Activated T-cell treated with anti-CD3 and anti-CD28 coated beads, Interleukin-2, amount 50 U/mL, for 24 hours (primary cell): ENCODE measurements around the gene PRKCE.
"Not testable (repeated sequence)": the region's sequence is repeated elsewhere in the genome, so short reads cannot be mapped to it uniquely, and the experiment has no call there.

Experiments used
- DNase-seq: peaks from one replicate; pipeline ENCODE4 v3.0.0-alpha.2; 2020
- H3K27ac Mint-ChIP-seq: 2 replicates; pipeline ENCODE4 v1.8.0; 2020; ENCODE audit warnings: mild to moderate bottlenecking, mixed read lengths
- H3K27me3 Mint-ChIP-seq: 2 replicates; pipeline ENCODE4 v1.8.0; 2020; ENCODE audit warnings: mixed read lengths
- H3K36me3 Mint-ChIP-seq: 2 replicates; pipeline ENCODE4 v1.8.0; 2020; ENCODE audit warnings: low read depth, mixed read lengths
- H3K4me1 Mint-ChIP-seq: 2 replicates; pipeline ENCODE4 v1.8.0; 2020; ENCODE audit warnings: low read depth, mixed read lengths
- H3K4me3 Mint-ChIP-seq: 2 replicates; pipeline ENCODE4 v1.8.0; 2020; ENCODE audit warnings: mild to moderate bottlenecking, moderate library complexity, mixed read lengths
- H3K9me3 Mint-ChIP-seq: 2 replicates; pipeline ENCODE4 v1.8.0; 2020; ENCODE audit warnings: mixed read lengths

PRKCE gene

DNA sequence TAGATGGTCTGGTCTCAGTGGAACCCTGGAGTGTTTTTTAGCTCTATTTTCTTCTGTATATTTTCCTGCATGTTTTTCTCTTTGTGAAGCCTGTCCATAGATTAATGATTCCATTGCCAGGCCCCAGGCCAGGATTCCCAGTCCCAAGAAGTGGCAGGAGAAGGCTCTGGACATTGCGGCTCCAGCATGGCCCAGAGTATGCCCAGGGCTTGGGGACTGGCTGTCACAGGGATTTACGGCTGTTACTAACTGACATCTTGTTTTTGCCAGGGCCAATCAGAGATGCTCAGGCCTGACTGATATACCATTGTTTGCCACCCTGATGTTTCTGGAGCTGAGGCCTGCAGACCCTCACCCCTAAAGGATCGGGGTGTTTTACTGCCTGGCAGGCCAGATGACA lies 59.0 kb downstream of the PRKCE start:
- Mint-ChIP-seq H3K4me3 (no peak overlapping the region), H3K27me3 (no peaks in the 10 kb centered on the region), H3K9me3 (peaks cover 5% of the 10 kb centered on the region), H3K4me1 (no peaks in the 10 kb centered on the region), H3K36me3 (peaks cover 19% of the 10 kb centered on the region), H3K27ac (no peak overlapping the region)
- DNase-seq = no peak

GRCh38 chr2:45711224-45711623 lies 59.7 kb downstream of the PRKCE start:
- H3K9me3 Mint-ChIP-seq = peaks cover 5% of the 10 kb centered on the region
- no peak overlapping the region for H3K4me3 Mint-ChIP-seq
- H3K36me3 Mint-ChIP-seq = peaks cover 19% of the 10 kb centered on the region
- no peaks in the 10 kb centered on the region for H3K4me1 Mint-ChIP-seq
- no peak overlapping the region for H3K27ac Mint-ChIP-seq
- DNase-seq = no peak
- H3K27me3 Mint-ChIP-seq = no peaks in the 10 kb centered on the region

GRCh38 chr2:45712570-45712969 lies 61.1 kb downstream of the PRKCE start:
- peaks cover 5% of the 10 kb centered on the region for H3K9me3 Mint-ChIP-seq
- no peak overlapping the region for H3K27ac Mint-ChIP-seq
- peaks cover 15% of the 10 kb centered on the region for H3K36me3 Mint-ChIP-seq
- no peak for DNase-seq
- no peaks in the 10 kb centered on the region for H3K4me1 Mint-ChIP-seq
- H3K4me3 Mint-ChIP-seq = no peak overlapping the region
- no peaks in the 10 kb centered on the region for H3K27me3 Mint-ChIP-seq

DNA sequence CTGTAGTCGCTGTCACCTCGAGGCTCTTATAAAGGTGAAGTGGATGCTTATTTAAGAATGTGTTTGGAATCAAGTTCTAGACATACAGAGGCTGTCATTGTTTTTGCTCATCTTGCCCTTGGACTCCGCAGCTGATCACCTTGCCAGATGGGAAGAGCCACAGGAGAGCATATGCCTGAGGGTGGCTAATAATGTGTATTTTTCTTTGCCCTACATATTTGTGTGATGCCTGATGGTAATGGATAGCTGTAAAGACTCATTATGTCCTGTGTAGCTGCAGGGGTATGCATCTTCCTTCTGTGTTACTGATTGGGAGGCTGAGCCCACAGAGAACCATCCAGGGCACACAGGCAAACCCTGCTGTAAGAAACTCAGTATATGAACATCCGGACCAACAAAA lies 61.7 kb downstream of the PRKCE start:
- peaks cover 5% of the 10 kb centered on the region for H3K9me3 Mint-ChIP-seq
- H3K36me3 Mint-ChIP-seq = peaks cover 9% of the 10 kb centered on the region
- no peak overlapping the region for H3K4me3 Mint-ChIP-seq
- DNase-seq = no peak
- no peaks in the 10 kb centered on the region for H3K27me3 Mint-ChIP-seq
- no peaks in the 10 kb centered on the region for H3K4me1 Mint-ChIP-seq
- H3K27ac Mint-ChIP-seq = no peak overlapping the region

DNA sequence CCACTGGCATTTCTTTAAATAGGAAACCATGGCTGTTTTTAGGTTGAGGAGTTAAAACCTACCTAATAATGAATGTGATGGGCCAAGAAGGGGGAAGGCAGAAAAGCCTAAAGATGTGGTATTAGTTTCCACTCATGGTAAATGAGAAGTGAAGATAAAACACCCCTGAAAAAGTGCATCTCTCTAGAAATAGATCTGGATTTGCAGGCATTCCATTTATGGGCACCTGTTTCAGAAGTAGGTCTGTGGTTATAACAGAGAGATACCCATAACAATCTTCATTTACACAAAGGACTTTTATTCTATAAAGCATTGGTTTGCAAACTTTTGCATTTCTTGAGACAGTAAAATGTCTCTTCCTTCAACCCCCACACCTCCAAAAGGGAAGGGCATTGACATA lies 62.1 kb downstream of the PRKCE start:
- Mint-ChIP-seq H3K4me3 (no peak overlapping the region), H3K36me3 (peaks cover 4% of the 10 kb centered on the region), H3K4me1 (no peaks in the 10 kb centered on the region), H3K27me3 (no peaks in the 10 kb centered on the region), H3K9me3 (peaks cover 2% of the 10 kb centered on the region), H3K27ac (no peak overlapping the region)
- DNase-seq = no peak

- no peak for DNase-seq
- Mint-ChIP-seq H3K27ac (no peak overlapping the region), H3K9me3 (no peaks in the 10 kb centered on the region), H3K27me3 (no peaks in the 10 kb centered on the region), H3K36me3 (no peaks in the 10 kb centered on the region), H3K4me1 (no peaks in the 10 kb centered on the region), H3K4me3 (no peak overlapping the region)
Measured at GRCh38 chr2:45714679-45715078, 63.2 kb downstream of the PRKCE start.

- Mint-ChIP-seq H3K27ac (no peak overlapping the region), H3K36me3 (no peaks in the 10 kb centered on the region), H3K4me1 (no peaks in the 10 kb centered on the region), H3K4me3 (no peak overlapping the region), H3K9me3 (no peaks in the 10 kb centered on the region), H3K27me3 (no peaks in the 10 kb centered on the region)
- no peak for DNase-seq
Measured at GRCh38 chr2:45715601-45716379, 64.3 kb downstream of the PRKCE start.

DNA sequence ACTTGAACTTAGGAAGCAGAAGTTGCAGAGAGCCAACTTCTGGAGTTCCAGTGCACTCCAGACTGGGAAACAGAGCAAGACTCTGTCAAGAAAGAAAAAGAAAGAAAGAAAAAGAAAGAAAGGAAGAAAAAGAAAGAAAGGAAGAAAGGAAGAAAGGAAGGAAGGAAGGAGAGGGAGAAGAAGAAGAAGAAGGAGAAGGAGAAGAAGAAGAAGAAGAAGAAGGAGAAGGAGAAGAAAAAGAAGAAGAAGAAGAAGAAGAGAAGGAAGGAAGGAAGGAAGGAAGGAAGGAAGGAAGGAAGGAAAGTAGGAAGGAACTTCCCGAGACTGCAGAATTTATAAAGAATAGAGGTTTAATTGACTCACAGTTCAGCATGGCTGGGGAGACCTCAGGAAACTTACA lies 65.0 kb downstream of the PRKCE start:
- not testable (repeated sequence) for H3K4me1 Mint-ChIP-seq, H3K4me3 Mint-ChIP-seq, H3K36me3 Mint-ChIP-seq, H3K27me3 Mint-ChIP-seq, H3K9me3 Mint-ChIP-seq, DNase-seq, H3K27ac Mint-ChIP-seq

- Mint-ChIP-seq H3K9me3 (no peaks in the 10 kb centered on the region), H3K27ac (no peak overlapping the region), H3K4me3 (no peak overlapping the region), H3K4me1 (no peaks in the 10 kb centered on the region), H3K27me3 (no peaks in the 10 kb centered on the region), H3K36me3 (no peaks in the 10 kb centered on the region)
- no peak for DNase-seq
Measured at GRCh38 chr2:45716915-45717314, 65.4 kb downstream of the PRKCE start.

- Mint-ChIP-seq H3K9me3 (no peaks in the 10 kb centered on the region), H3K27me3 (no peaks in the 10 kb centered on the region), H3K27ac (no peak overlapping the region), H3K4me3 (no peak overlapping the region), H3K36me3 (no peaks in the 10 kb centered on the region), H3K4me1 (peaks cover 15% of the 10 kb centered on the region)
- DNase-seq = no peak
Measured at GRCh38 chr2:45720210-45720609, 68.7 kb downstream of the PRKCE start.

DNA sequence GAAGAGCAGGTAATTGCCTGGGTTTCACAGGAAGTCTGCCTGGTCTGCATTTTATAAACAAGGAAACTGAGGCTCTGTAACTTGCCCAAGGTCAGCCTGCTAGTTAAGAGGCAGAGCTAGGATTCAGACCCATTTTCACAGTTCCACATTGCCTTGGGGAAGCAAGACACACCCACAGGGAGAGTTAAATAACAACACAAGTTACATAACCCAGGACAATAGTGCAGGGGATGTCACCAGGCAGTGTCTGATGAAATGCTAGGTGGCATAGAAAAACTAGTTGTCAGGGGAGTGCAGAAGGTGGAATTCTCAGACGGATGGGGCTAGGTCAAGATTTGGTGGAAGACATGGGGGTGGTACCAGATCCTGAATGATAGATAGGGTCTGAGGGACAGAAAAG lies 69.7 kb downstream of the PRKCE start:
- Mint-ChIP-seq H3K4me1 (peaks cover 15% of the 10 kb centered on the region), H3K9me3 (no peaks in the 10 kb centered on the region), H3K36me3 (no peaks in the 10 kb centered on the region), H3K27me3 (no peaks in the 10 kb centered on the region), H3K27ac (no peak overlapping the region), H3K4me3 (no peak overlapping the region)
- no peak for DNase-seq

- no peak overlapping the region for H3K4me3 Mint-ChIP-seq
- peaks cover 15% of the 10 kb centered on the region for H3K4me1 Mint-ChIP-seq
- H3K27me3 Mint-ChIP-seq = no peaks in the 10 kb centered on the region
- H3K27ac Mint-ChIP-seq = no peak overlapping the region
- H3K9me3 Mint-ChIP-seq = no peaks in the 10 kb centered on the region
- H3K36me3 Mint-ChIP-seq = no peaks in the 10 kb centered on the region
- no peak for DNase-seq
Measured at GRCh38 chr2:45722477-45722876, 71.0 kb downstream of the PRKCE start.

GRCh38 chr2:45723857-45724256 lies 72.4 kb downstream of the PRKCE start:
- Mint-ChIP-seq H3K9me3 (no peaks in the 10 kb centered on the region), H3K4me1 (peaks cover 15% of the 10 kb centered on the region), H3K27me3 (no peaks in the 10 kb centered on the region), H3K4me3 (no peak overlapping the region), H3K36me3 (no peaks in the 10 kb centered on the region), H3K27ac (peak overlapping the region; percentile 7)
- no peak for DNase-seq

DNA sequence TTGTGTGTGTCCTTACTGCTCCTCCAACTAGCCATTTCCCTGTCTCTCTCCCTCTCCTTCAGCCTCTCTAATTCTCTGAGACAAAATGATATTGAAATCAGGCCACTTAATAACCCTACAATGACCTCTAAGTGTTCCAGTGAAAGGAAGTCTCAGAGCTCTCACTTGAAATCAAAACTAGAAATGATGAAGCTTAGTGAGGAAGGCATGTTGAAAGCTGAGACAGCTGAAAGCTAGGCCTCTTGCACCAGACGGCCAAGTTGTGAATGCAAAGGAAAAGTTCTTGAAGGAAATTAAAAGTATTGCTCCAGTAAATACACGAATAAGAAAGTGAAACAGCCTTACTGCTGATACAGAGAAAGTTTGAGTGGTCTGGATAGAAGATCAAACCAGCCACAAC lies 72.9 kb downstream of the PRKCE start:
- H3K27ac Mint-ChIP-seq = peak overlapping the region; percentile 1
- no peaks in the 10 kb centered on the region for H3K27me3 Mint-ChIP-seq
- peaks cover 15% of the 10 kb centered on the region for H3K4me1 Mint-ChIP-seq
- DNase-seq = no peak
- no peak overlapping the region for H3K4me3 Mint-ChIP-seq
- no peaks in the 10 kb centered on the region for H3K36me3 Mint-ChIP-seq
- no peaks in the 10 kb centered on the region for H3K9me3 Mint-ChIP-seq

GRCh38 chr2:45725731-45726130 lies 74.3 kb downstream of the PRKCE start:
- no peak overlapping the region for H3K27ac Mint-ChIP-seq
- H3K27me3 Mint-ChIP-seq = no peaks in the 10 kb centered on the region
- H3K4me1 Mint-ChIP-seq = peaks cover 15% of the 10 kb centered on the region
- no peaks in the 10 kb centered on the region for H3K9me3 Mint-ChIP-seq
- no peak overlapping the region for H3K4me3 Mint-ChIP-seq
- no peak for DNase-seq
- H3K36me3 Mint-ChIP-seq = no peaks in the 10 kb centered on the region

- Mint-ChIP-seq H3K27ac (no peak overlapping the region), H3K9me3 (no peaks in the 10 kb centered on the region), H3K4me3 (no peak overlapping the region), H3K4me1 (peaks cover 15% of the 10 kb centered on the region), H3K27me3 (no peaks in the 10 kb centered on the region), H3K36me3 (no peaks in the 10 kb centered on the region)
- no peak for DNase-seq
Measured at GRCh38 chr2:45726188-45726587, 74.7 kb downstream of the PRKCE start.
